ENCODE results near the gene ZYG11A. TPM values are rescaled to one million over a fixed set of nuclear protein-coding genes. Genes with fewer than 3 reads are reported as not detected.
"Not testable (repeated sequence)": the region's sequence is repeated elsewhere in the genome, so short reads cannot be mapped to it uniquely, and the experiment has no call there.

Gene ZYG11A
- total RNA-seq, 1 experiment from 2014 or later: 4.3 TPM

- DNase-seq (ENCODE audit: extremely low read depth, low read depth): not testable (repeated sequence)
Observed at GRCh38 chr1:52869727-52870126, 27.2 kb downstream of the ZYG11A start.

- no peak for DNase-seq (ENCODE audit: extremely low read depth, low read depth)
Observed at GRCh38 chr1:52876843-52877242, 34.3 kb downstream of the ZYG11A start.

GRCh38 chr1:52877554-52877953, 35.0 kb downstream of the ZYG11A start:
- DNase-seq (ENCODE audit: extremely low read depth, low read depth): no peak

- DNase-seq (ENCODE audit: extremely low read depth, low read depth): no peak
Observed at GRCh38 chr1:52880206-52880605, 37.6 kb downstream of the ZYG11A start.

- no peak for DNase-seq (ENCODE audit: extremely low read depth, low read depth)
Observed at GRCh38 chr1:52887483-52887882, 44.9 kb downstream of the ZYG11A start.

- no peak for DNase-seq (ENCODE audit: extremely low read depth, low read depth)
Observed at GRCh38 chr1:52892424-52893215, 50.1 kb downstream of the ZYG11A start.

GRCh38 chr1:52899445-52899894, 56.9 kb downstream of the ZYG11A start:
- DNase-seq (ENCODE audit: extremely low read depth, low read depth): no peak

GRCh38 chr1:52900402-52900801, 57.8 kb downstream of the ZYG11A start:
- no peak for DNase-seq (ENCODE audit: extremely low read depth, low read depth)

GRCh38 chr1:52901384-52901783, 58.8 kb downstream of the ZYG11A start:
- no peak for DNase-seq (ENCODE audit: extremely low read depth, low read depth)

GRCh38 chr1:52904208-52904926, 61.8 kb downstream of the ZYG11A start:
- DNase-seq (ENCODE audit: extremely low read depth, low read depth): no peak

GRCh38 chr1:52904927-52905698, 62.6 kb downstream of the ZYG11A start:
- no peak for DNase-seq (ENCODE audit: extremely low read depth, low read depth)

- no peak for DNase-seq (ENCODE audit: extremely low read depth, low read depth)
Observed at GRCh38 chr1:52906135-52906603, 63.6 kb downstream of the ZYG11A start.

GRCh38 chr1:52907068-52907811, 64.7 kb downstream of the ZYG11A start:
- no peak for DNase-seq (ENCODE audit: extremely low read depth, low read depth)

GRCh38 chr1:52907812-52908153, 65.2 kb downstream of the ZYG11A start:
- DNase-seq (ENCODE audit: extremely low read depth, low read depth): no peak

- DNase-seq (ENCODE audit: extremely low read depth, low read depth): no peak
Observed at GRCh38 chr1:52911541-52911940, 69.0 kb downstream of the ZYG11A start.

- no peak for DNase-seq (ENCODE audit: extremely low read depth, low read depth)
Observed at GRCh38 chr1:52913014-52913413, 70.5 kb downstream of the ZYG11A start.

- DNase-seq (ENCODE audit: extremely low read depth, low read depth): no peak
Observed at GRCh38 chr1:52913537-52913936, 71.0 kb downstream of the ZYG11A start.

GRCh38 chr1:52914463-52914862, 71.9 kb downstream of the ZYG11A start:
- no peak for DNase-seq (ENCODE audit: extremely low read depth, low read depth)

GRCh38 chr1:52915211-52915854, 72.8 kb downstream of the ZYG11A start:
- no peak for DNase-seq (ENCODE audit: extremely low read depth, low read depth)

GRCh38 chr1:52915855-52916220, 73.3 kb downstream of the ZYG11A start:
- DNase-seq (ENCODE audit: extremely low read depth, low read depth): no peak
